ENCODE measurements around the gene ASS1.
"Not testable (repeated sequence)": the region's sequence is repeated elsewhere in the genome, so short reads cannot be mapped to it uniquely, and the experiment has no call there.

DNA sequence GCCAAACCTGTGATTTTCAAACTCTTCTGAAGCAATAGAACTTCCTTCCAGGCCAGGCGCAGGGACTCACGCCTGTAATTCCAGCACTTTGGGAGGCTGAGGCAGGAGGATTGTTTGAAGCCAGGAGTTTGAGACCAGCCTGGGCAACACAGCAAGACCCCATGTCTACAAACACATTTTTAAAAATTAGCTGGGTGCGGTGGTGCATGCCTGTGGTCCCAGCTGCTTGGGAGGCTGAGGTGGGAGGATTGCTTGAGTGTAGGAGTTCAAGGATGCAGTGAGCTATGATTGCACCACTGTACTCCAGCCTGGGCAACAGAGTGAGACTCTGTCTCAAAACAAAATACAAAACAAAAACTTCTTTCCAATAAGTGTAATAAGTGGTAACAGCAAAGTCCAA, 43.0 kb upstream of the ASS1 start:
- not testable (repeated sequence) for TF ChIP-seq CTCF (IDR thresholded peaks at IDR 0.05); TCF7L2 (IDR thresholded peaks at IDR 0.05; ENCODE audit: low read depth, low read length); POLR2AphosphoS5 (IDR thresholded peaks at IDR 0.05; ENCODE audit: low read depth, low read length); SIN3A (IDR thresholded peaks at IDR 0.05; ENCODE audit: borderline replicate concordance, insufficient read depth, low read depth, low read length)
- TF ChIP-seq, protein P1, sequence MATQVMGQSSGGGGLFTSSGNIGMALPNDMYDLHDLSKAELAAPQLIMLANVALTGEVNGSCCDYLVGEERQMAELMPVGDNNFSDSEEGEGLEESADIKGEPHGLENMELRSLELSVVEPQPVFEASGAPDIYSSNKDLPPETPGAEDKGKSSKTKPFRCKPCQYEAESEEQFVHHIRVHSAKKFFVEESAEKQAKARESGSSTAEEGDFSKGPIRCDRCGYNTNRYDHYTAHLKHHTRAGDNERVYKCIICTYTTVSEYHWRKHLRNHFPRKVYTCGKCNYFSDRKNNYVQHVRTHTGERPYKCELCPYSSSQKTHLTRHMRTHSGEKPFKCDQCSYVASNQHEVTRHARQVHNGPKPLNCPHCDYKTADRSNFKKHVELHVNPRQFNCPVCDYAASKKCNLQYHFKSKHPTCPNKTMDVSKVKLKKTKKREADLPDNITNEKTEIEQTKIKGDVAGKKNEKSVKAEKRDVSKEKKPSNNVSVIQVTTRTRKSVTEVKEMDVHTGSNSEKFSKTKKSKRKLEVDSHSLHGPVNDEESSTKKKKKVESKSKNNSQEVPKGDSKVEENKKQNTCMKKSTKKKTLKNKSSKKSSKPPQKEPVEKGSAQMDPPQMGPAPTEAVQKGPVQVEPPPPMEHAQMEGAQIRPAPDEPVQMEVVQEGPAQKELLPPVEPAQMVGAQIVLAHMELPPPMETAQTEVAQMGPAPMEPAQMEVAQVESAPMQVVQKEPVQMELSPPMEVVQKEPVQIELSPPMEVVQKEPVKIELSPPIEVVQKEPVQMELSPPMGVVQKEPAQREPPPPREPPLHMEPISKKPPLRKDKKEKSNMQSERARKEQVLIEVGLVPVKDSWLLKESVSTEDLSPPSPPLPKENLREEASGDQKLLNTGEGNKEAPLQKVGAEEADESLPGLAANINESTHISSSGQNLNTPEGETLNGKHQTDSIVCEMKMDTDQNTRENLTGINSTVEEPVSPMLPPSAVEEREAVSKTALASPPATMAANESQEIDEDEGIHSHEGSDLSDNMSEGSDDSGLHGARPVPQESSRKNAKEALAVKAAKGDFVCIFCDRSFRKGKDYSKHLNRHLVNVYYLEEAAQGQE (IDR thresholded peaks at IDR 0.05; ENCODE audit: insufficient read depth in 1 of 2, low read depth in 2 of 2, low read length in 1 of 2) = not testable (repeated sequence)
